GM18511 (cell line): ENCODE data around the gene ZNF142.

Experiments used
- ATAC-seq: cut with Tn5 transposase; IDR thresholded peaks from one replicate; pipeline ENCODE4 v1.9.1; 2021; ENCODE audit warnings: mild to moderate bottlenecking, moderate library complexity; ENCODE audit not compliant: unreplicated experiment

ZNF142 gene

GRCh38 chr2:218659258-218659987 is at the start of gene ZNF142, which contains the start of gene BCS1L:
ZNF142 (minus strand) TSS chr2:218659623; CDS start chr2:218656429, 3,194 bp downstream.
BCS1L (plus strand) TSS chr2:218659683; CDS start chr2:218660988, 1,305 bp downstream.
- ATAC-seq = peak; percentile 97

GRCh38 chr2:218708086-218708485 is 48.7 kb upstream of the ZNF142 start:
- ATAC-seq = no peak

- no peak for ATAC-seq
These were observed 43.9 kb upstream of the ZNF142 start for GRCh38 chr2:218703341-218703740.

DNA sequence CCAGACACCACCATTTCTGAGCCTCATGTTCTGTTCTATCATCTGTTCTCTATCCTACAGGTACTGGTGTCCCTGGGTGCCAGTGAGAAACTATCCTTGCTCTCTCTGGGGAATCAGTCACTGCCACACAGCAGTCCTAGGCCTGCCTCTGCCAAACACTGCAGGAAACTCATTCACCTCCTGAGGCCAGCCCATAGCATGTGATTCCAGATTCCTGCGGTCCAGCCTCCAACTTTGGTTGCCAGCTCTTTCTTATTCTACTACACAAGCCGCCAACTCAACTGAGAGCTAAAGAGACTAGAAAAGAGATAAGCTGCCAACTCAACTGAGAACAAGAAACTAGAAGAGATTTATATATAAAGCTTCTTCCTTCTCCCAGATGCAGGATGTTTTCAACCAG is 42.4 kb upstream of the ZNF142 start:
- no peak for ATAC-seq

- ATAC-seq = no peak
These were observed 39.5 kb upstream of the ZNF142 start for GRCh38 chr2:218698885-218699284.

DNA sequence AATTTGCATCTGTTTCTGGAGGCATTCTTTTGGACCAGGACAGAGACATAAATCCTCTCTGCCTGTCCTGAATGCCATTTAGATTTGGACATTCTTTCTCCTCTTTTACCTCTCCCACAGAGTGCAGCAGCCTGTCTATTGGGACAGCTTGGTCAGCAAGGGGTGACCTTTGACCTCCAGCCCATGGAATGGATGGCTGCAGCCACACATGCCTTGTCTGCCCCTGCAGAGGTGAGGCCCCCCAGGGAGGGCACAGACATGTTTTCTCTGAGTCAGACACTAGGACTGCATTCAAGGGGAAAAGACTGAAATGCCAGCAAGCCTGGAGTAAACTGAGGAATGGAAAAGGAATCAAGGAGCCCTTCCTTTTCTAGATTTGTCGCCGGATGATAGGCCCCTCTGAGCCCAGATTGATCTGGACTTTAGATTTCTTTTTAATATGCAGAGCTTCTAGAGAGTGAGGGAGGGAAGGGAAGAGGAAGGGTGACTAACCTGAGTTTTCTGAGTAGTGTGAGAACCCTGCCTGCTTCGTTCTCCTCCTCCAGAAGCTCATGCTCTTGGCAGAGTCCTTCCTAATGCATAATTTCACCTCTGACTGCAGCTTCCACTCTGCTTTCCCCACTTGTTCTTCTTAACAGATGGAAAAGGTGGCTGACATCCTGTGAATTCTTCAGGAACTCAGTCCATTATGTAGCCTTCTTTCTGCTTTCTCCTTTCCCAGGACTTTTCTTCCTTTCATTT is 35.2 kb upstream of the ZNF142 start:
- no peak for ATAC-seq

GRCh38 chr2:218691234-218691633 is 31.8 kb upstream of the ZNF142 start:
- no peak for ATAC-seq

DNA sequence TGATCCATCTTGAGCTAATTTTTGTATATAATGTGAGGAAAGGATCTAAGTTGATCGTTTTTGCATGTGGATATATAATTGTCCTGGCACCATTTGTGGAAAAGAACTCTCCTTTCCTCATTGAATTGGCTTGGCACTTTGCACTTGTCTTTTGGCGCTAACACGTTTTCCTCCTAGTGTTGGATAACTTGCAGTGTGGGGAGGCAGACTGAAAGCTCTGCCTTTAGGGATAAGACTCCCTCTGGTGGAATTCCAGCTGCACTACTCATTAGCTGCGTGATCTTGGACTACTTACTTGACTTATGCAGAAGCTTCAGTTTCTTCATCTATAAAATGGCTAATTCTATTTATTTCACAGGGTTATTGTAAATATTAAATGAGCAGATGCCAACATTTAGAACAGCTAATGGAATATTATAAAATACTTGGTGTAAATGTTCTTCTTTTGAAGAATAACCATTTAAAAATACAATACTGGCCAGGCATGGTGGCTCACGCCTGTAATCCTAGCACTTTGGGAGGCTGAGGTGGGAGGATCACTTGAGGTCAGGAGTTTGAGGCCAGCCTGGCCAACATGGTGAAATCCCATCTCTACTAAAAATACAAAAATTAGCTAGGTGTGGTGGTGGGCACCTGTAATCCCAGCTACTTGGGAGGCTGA is 28.1 kb upstream of the ZNF142 start:
- peak; percentile 56 for ATAC-seq

- ATAC-seq = no peak
These were observed 20.6 kb upstream of the ZNF142 start for GRCh38 chr2:218680061-218680460.

DNA sequence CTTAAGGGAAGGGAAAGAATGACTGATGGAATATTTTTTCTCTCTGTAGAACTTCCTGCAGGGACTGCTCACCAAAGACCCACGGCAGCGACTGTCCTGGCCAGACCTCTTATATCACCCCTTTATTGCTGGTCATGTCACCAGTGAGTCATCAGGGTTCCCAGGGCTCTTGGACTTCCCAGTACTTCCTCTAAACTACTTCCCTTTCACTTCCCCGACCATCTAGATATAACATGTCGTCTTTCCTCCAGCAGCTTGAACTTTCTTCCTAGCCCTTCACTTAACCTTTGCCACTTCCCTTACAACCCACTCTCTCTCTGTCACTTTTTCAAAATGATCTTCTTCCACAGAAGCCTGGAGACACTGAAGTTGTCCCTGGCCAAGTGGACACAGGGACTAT is 19.7 kb upstream of the ZNF142 start:
- ATAC-seq = no peak

DNA sequence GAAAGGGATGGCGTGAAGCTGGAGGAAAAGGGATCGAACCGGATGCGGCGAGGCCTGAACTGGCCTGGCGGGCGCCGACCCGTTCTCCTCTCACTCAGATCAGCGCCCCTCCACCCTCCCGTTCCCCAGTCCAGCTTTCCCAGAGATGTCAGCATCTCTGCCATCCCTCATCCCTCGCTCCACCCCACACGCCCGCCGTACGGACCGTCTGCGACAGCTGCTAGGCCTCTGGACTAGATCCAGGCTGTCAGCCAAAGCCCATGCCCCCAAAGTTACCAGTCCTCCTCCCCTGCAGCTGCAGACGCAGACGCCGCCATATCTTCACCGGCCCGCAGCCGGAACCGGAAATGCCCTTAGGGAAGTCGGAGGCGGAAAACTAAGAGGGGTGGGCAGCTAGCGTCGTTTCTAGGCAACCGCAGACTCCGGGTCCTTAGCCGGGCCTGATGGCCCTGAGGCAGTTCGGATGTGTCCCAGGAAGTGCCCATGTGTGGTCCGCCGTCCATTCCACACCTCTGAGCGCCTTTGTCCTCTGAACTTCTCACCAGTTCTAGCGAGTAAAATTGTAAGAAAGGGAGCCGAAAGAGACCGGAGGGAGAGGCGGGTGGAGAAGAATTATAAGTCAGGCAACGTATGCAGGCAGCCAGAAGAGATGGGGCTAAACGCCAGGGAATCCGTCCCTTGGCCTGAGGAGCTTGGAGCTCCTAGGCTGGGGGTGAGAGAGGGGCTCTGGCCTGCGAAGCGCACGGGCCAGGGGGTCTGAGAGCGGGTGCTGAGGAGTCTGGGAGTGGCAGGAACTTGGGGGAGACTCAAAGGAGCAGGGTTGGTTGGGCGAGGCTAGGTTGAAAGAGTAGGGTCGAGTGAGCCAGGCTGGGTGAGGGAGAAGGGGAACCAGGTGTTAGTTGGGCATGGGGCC is 12.5 kb upstream of the ZNF142 start, which contains the start of the genes RNF25 and STK36:
RNF25 (minus strand) TSS at position 349 of the 913 bp plus-strand sequence; CDS start at position 317, 32 bp downstream.
STK36 (plus strand) TSS at position 433 of the 913 bp plus-strand sequence. CDS start 744 bp downstream, outside the sequence.
- ATAC-seq = peak; percentile 99

- ATAC-seq = no peak
These were observed 11.8 kb upstream of the ZNF142 start for GRCh38 chr2:218671097-218671653.

DNA sequence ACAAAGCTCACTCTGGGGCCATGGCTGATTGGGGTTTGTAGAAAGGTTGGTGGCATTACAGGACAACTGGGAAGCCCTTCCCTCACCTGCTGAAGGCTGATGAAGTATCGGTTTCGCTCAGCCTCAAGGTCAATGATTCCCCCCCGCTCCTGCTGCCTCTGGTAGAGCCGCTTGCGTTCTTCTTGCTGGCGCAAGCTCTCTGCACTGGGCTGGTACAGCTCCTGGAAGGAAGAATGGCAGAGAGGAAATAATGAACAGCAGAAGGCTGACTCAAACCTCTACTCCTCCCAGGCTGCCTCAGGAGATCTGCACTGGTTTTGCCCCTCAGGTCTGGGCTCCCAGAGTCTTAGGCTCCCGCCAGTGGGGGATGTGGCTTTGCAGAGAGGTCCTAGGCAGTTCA is 5.2 kb upstream of the ZNF142 start:
- ATAC-seq = no peak

DNA sequence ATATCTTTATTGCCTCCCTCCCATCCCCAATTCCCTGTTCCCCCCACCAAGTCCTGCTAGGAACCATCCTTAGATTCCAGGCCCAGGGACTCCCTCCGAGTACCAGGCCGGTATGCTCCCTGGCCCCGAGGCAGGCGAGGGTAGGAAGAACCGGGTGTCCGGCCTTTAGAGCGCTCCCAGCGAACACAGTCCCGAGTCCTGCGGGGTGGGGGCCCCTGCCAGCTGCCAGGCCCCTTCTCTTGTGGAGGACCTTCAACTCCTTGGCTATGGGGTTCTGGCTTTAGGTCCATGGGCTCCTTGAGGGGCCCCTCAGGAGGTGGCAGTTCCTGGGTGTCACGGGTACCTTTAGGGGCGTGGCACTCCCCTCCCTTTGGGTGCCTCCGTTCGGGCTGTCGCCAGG is 4.5 kb upstream of the ZNF142 start:
- no peak for ATAC-seq

DNA sequence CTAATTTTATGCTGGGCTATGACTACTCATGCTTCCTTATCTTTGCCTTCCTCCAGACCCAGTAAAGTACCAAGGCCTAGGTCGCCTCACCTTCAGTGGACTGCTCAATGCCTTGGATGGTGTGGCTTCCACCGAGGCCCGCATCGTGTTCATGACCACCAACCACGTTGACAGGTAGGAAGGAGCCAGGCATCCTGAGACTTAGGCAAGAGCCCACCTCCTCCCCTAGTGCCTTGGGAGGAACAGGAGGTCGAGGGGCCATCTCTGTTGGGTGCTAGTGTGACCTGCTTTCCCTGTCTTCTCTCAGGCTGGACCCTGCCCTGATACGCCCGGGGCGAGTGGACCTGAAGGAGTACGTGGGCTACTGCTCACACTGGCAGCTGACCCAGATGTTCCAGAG is 3.4 kb upstream of the ZNF142 start:
- no peak for ATAC-seq

- ATAC-seq = no peak
These were observed 3.0 kb upstream of the ZNF142 start for GRCh38 chr2:218662377-218662776.

GRCh38 chr2:218659988-218660358 is 550 bp upstream of the ZNF142 start:
- no peak for ATAC-seq

- ATAC-seq = peak; percentile 50
These were observed 659 bp downstream of the ZNF142 start for GRCh38 chr2:218658671-218659257.

GRCh38 chr2:218655751-218656150 is 3.7 kb downstream of the ZNF142 start:
- no peak for ATAC-seq

DNA sequence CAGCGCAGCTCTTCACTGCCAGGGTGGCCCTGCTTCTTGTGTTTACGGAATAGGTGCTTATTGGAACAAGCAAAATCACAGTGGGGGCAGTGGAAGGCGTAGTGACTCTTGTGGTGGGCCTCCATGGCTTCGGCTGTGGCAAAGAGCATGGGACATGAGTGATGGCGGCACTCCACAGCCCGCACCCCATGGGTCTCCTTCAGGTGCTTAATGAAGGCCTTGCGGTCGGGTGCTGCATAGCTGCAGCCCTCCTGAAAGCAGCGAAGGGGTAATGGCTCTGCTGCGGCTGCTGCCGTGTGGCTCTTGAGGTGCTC is 10.7 kb downstream of the ZNF142 start:
- ATAC-seq = no peak
